ENCODE measurements around the gene TLN1.

The TLN1 gene

DNA sequence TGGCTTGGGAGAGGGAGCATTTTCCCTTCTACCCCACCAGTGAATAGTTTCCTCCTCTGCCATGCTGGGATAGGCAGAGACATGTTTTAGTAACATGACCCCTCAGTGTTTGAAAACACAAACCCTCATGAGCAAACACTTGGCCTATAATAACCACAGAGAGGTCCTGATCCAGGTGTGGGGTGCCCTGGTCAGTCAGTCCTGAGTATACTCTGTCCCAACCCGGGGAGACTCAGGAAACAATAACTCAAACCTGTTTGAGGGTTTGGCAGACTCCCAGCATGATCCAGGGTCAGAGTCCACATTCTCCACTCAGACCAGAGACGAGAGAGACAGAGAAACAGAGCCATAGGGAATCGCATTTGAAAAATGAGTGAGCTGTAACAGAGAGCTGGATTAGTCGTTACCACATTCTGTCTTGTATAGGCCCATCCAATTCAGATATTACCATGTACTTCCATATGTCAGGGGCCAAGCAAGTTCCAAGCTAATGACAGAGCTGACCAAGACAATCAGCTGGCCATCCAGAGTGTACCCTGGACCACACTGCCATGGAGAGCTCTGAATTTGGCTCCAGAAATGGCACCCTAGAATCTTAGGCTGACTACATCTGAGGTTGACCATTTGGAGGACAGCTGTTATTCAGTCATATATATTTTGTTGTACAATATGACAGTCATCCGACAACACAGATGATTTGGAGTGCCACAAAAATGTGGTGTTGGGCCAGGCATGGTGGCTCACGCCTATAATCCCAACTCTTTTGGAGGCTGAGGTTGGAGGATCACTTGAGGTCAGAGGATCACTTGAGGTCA, 62.5 kb downstream of the TLN1 start:
- TF ChIP-seq CTCF (IDR thresholded peaks at IDR 0.05) = no peak

DNA sequence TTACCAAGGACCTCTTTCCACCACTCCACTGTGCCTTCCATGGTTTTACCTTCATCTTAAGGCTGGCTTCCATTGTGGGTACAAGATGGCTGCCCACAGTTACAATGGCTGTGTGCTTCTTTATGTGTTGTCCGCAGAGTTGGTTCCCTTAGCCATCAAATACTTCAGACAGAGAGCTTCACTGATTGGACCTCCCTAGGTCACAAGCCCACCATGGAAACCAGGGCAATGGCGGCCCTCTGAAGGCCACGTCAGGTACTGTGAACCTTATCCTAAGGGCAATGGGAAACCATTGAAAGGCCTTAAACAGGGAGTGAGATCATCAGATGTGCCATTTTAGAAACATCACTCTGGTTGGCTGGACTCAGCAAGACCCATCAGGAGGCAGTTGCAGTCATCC, 64.1 kb downstream of the TLN1 start:
- no peak for TF ChIP-seq CTCF (IDR thresholded peaks at IDR 0.05)

GRCh38 chr9:35666549-35666948, 65.4 kb downstream of the TLN1 start:
- no peak for TF ChIP-seq CTCF (IDR thresholded peaks at IDR 0.05)

- TF ChIP-seq CTCF (IDR thresholded peaks at IDR 0.05) = no peak
Observed at GRCh38 chr9:35666045-35666444, 66.0 kb downstream of the TLN1 start.

DNA sequence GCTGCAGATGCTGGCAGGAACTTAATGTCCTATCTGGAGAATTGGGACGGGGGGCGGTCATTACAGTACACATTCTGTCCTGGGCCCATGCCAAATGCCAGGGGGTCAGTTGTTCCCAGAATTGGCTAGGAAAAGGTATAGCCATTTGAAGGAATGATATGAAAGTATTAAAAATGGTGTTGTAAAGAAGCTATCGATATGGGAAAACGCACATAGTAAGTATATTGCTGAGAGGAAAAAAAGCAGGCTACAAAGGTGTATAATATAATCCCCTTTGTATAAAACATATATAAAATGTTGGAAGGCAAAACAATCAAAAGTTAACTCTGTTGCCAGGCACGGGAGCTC, 66.5 kb downstream of the TLN1 start:
- no peak for TF ChIP-seq CTCF (IDR thresholded peaks at IDR 0.05)

- peak; percentile 54 for TF ChIP-seq CTCF (IDR thresholded peaks at IDR 0.05)
Observed at GRCh38 chr9:35664531-35665470, 67.2 kb downstream of the TLN1 start, which contains the start of gene ARHGEF39. Gene ARHGEF39 (minus strand): TSS chr9:35665195. CDS start chr9:35665169, 26 bp downstream.

GRCh38 chr9:35662437-35662836, 69.6 kb downstream of the TLN1 start:
- TF ChIP-seq CTCF (IDR thresholded peaks at IDR 0.05) = no peak

All from LNCAP (cell line).